Panc1 (cell line): Measurements from ENCODE around the gene GNPNAT1. TPM values are rescaled to one million over a fixed set of nuclear protein-coding genes. Genes with fewer than 3 reads are reported as not detected.
A peak's percentile ranks its signal among the peaks of the same experiment; 100 is the strongest.
"Not testable (repeated sequence)": the region's sequence is repeated elsewhere in the genome, so short reads cannot be mapped to it uniquely, and the experiment has no call there.

Experiments used
- ATAC-seq: fragments of 200-7000 bp; cut with Tn5 transposase; 2 replicates; pipeline ENCODE4 v1.9.1; 2020; ENCODE audit warnings: mild to moderate bottlenecking, moderate library complexity
- BruUV-seq: library from RNA; stranded (reverse); fragments of 400-500 nt; replicated peaks from 2 replicates; lab custom pipeline; 2021; lab: Mats Ljungman, UMichigan
- CTCF ChIA-PET: fragments of 300-600 bp; sonication (Branson Sonifier 250); formaldehyde crosslinking; loops from one replicate; lab custom pipeline; 2022; ENCODE audit warnings: antibody characterized with exemption; lab: Charles Lee
- POLR2A ChIA-PET: fragments of 300-600 bp; sonication (Branson Sonifier 250); formaldehyde crosslinking; loops from one replicate; lab custom pipeline; 2022; ENCODE audit warnings: antibody characterized with exemption; lab: Charles Lee
- DNase-seq: peaks from one replicate; pipeline ENCODE4 v3.0.0-alpha.2; 2010; ENCODE audit warnings: low read depth, low spot score
- H3K27ac ChIP-seq: 2 replicates; pipeline ENCODE4 v1.5.1; 2011; ENCODE audit warnings: mild to moderate bottlenecking, low read length, inconsistent platforms
- H3K27me3 ChIP-seq: fragments of 200-500 bp; sonication (Bioruptor generic); 2 replicates; pipeline ENCODE4 v1.6.0; 2014; ENCODE audit warnings: low read length, inconsistent platforms; ENCODE audit not compliant: control insufficient read depth, insufficient read depth
- H3K36me3 ChIP-seq: fragments of 200-500 bp; sonication (Bioruptor generic); 2 replicates; pipeline ENCODE4 v1.5.1; 2014; ENCODE audit warnings: inconsistent platforms, mild to moderate bottlenecking, low read length, moderate library complexity; ENCODE audit not compliant: control insufficient read depth, insufficient read depth
- H3K4me1 ChIP-seq: 2 replicates; pipeline ENCODE4 v1.5.1; 2011; ENCODE audit warnings: inconsistent platforms, mild to moderate bottlenecking, low read length, moderate library complexity; ENCODE audit not compliant: control insufficient read depth, insufficient read depth
- H3K4me3 ChIP-seq, 2 experiments: 2 replicates each; pipeline ENCODE4 v1.5.1; 2011 to 2012; ENCODE audit warnings: low read depth in 2 of 2, low read length in 2 of 2, mild to moderate bottlenecking in 2 of 2, inconsistent platforms in 1 of 2, moderate library complexity in 1 of 2
- H3K9me3 ChIP-seq: fragments of 200-500 bp; sonication (Bioruptor generic); 2 replicates; pipeline ENCODE4 v1.5.1; 2014; ENCODE audit warnings: low read depth, mild to moderate bottlenecking, inconsistent platforms, low read length, moderate library complexity; ENCODE audit not compliant: control insufficient read depth, insufficient read depth
- CTCF ChIP-seq: fragments of 450-650 bp; IDR thresholded peaks from 2 replicates; pipeline ENCODE4 v1.5.1; 2017; ENCODE audit warnings: mild to moderate bottlenecking
- POLR2AphosphoS5 ChIP-seq: IDR thresholded peaks from 2 replicates; pipeline ENCODE4 v1.6.1; 2012; ENCODE audit warnings: mild to moderate bottlenecking, low read depth, low read length, moderate library complexity
- REST ChIP-seq, 2 experiments: IDR thresholded peaks; 2 replicates each; pipeline ENCODE4 v1.6.1; 2011 to 2012; ENCODE audit warnings: low read depth in 2 of 2, control low read depth in 1 of 2, low read length in 1 of 2, mild to moderate bottlenecking in 1 of 2, moderate library complexity in 1 of 2; ENCODE audit not compliant: insufficient read depth in 1 of 2
- SIN3A ChIP-seq: IDR thresholded peaks from 2 replicates; pipeline ENCODE4 v1.6.1; 2012; ENCODE audit warnings: low read depth, mild to moderate bottlenecking, low read length, moderate library complexity, borderline replicate concordance; ENCODE audit not compliant: insufficient read depth
- TCF7L2 ChIP-seq: IDR thresholded peaks from 2 replicates; pipeline ENCODE4 v1.6.1; 2011; ENCODE audit warnings: mild to moderate bottlenecking, low read depth, low read length, inconsistent platforms
- in situ Hi-C: cut with HindIII; loops from 2 replicates; pipeline ENCODE4 v1.10.0; 2016; ENCODE audit warnings: low sequenced_read_pairs, low pct_unique_long_range_greater_than_20kb
- intact Hi-C: fragments of 100-400 bp; cut with micrococcal nuclease; formaldehyde crosslinking; loops from one replicate; pipeline ENCODE4 v1.10.0; 2022; ENCODE audit not compliant: unreplicated experiment
- total RNA-seq: library from RNA; stranded (reverse); gene quantifications from one replicate; pipeline ENCODE4 v1.2.1, GENCODE V29; 2021; ENCODE audit not compliant: unreplicated experiment

The GNPNAT1 gene
- total RNA-seq, 1 experiment from 2014 or later = 22.2 TPM

DNA sequence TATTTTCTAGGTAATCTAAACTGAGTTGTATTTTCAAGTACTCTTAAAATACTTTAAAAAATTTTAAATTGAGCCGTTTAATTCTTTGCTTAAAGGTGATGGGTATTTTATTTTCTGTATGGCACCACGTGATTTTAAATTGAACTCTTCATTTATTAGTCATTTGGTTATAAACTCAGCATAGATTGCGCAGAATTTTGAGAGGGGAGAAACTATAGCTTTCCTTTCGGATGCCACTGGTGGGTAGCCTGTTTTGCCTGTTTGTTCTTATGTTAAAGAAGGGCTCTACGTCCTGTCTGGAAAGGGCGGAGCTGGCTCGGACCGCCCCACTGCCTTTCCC, 61.9 kb downstream of the GNPNAT1 start:
- TF ChIP-seq CTCF (no peak), SIN3A (no peak), REST (IDR thresholded peaks at IDR 0.05; ENCODE audit: insufficient read depth in 1 of 2, low read depth in 2 of 2, low read length in 1 of 2) (no peak), POLR2AphosphoS5 (no peak), TCF7L2 (no peak)
- ATAC-seq = no peak
- H3K9me3 ChIP-seq = no peaks in the 10 kb centered on the region
- H3K4me1 ChIP-seq = no peaks in the 10 kb centered on the region
- intact Hi-C loops (no loop called here), in situ Hi-C loops (no loop called here)
- BruUV-seq = no TSS peak
- H3K36me3 ChIP-seq = peaks cover 17% of the 10 kb centered on the region
- no peak for DNase-seq
- peak overlapping the region; percentile 27 to 52 for H3K4me3 ChIP-seq
- H3K27ac ChIP-seq = peak overlapping the region; percentile 65; the same call in 1 of the 2 replicates
- POLR2A ChIA-PET = no interaction called here
- CTCF ChIA-PET = no interaction called here
- H3K27me3 ChIP-seq = no peaks in the 10 kb centered on the region

- H3K9me3 ChIP-seq, H3K27me3 ChIP-seq, CTCF ChIA-PET, BruUV-seq, intact Hi-C loops, H3K27ac ChIP-seq, DNase-seq, POLR2A ChIA-PET, H3K4me3 ChIP-seq, in situ Hi-C loops, ATAC-seq, H3K4me1 ChIP-seq: not testable (repeated sequence)
- H3K36me3 ChIP-seq = peaks cover 19% of the 10 kb centered on the region
These were observed 62.4 kb downstream of the GNPNAT1 start for GRCh38 chr14:52729035-52729434.

GRCh38 chr14:52727509-52727908, 63.9 kb downstream of the GNPNAT1 start:
- BruUV-seq, H3K9me3 ChIP-seq, ATAC-seq, in situ Hi-C loops, intact Hi-C loops, DNase-seq, H3K27me3 ChIP-seq, CTCF ChIA-PET, H3K27ac ChIP-seq, H3K4me1 ChIP-seq, POLR2A ChIA-PET, H3K4me3 ChIP-seq: not testable (repeated sequence)
- peaks cover 31% of the 10 kb centered on the region for H3K36me3 ChIP-seq

Other genes starting within 250 kb of the GNPNAT1 start
- gene TXNDC16, start 239.1 kb downstream of the GNPNAT1 start, total RNA-seq = 4.9 TPM
- gene GPR137C, start 238.8 kb downstream of the GNPNAT1 start, total RNA-seq = 2.7 TPM
- 83.3 TPM for gene ERO1A, start 96.0 kb downstream of the GNPNAT1 start, total RNA-seq
- gene PSMC6, start 84.4 kb downstream of the GNPNAT1 start, total RNA-seq = 62.1 TPM
- 20.6 TPM for gene STYX, start 61.4 kb downstream of the GNPNAT1 start, total RNA-seq
- gene FERMT2, start 159.4 kb upstream of the GNPNAT1 start, total RNA-seq = 33.3 TPM